Medulla oblongata (tissue), 1 donor: ENCODE measurements around the gene NEK11.
A peak's percentile ranks its signal among the peaks of the same experiment; 100 is the strongest.
"Not testable (repeated sequence)": the region's sequence is repeated elsewhere in the genome, so short reads cannot be mapped to it uniquely, and the experiment has no call there.

ENCODE experiments used
- DNase-seq: peaks from one replicate; pipeline ENCODE4 v3.0.0-alpha.2; 2015; ENCODE audit errors: extremely low spot score

The NEK11 gene

DNA sequence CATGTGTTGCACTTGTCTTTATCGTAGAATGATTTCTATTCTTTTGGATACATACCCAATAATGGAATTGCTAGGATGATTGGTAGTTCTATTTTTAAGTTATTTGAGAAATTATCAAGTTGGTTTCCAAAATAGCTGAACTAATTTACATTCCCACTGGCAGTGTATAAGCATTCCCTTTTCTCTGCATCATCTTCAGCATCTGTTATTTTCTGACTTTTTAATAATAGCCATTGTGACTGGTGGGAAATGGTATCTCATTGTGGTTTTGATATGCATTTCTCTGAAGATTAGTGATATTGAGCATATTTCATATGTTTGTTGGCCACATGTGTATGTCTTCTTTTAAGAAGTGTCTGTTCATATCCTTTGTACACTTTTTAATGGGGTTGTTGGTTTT is 273.2 kb downstream of the NEK11 start:
- no peak for DNase-seq

GRCh38 chr3:131303848-131304247 is 277.2 kb downstream of the NEK11 start:
- no peak for DNase-seq

DNA sequence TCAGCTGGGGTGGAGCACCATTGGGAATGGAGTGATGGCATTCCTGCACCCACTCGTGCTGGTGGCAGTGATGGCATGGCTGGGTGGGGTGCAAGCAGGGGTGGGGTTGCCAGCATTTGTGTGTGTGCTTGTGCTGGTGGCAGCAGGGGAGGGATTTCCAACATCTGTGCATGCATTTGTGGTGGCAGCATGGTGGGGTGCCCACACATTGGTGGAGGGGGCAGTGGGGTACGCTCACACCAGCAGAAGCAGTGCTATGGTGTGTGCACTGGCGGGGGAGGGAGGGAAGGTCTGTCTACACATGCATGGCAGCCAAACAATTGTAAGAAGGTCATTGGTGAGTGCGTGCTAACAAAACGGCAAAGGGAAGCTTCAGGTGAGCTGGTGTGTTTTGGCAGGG is 278.2 kb downstream of the NEK11 start:
- DNase-seq: no peak

DNA sequence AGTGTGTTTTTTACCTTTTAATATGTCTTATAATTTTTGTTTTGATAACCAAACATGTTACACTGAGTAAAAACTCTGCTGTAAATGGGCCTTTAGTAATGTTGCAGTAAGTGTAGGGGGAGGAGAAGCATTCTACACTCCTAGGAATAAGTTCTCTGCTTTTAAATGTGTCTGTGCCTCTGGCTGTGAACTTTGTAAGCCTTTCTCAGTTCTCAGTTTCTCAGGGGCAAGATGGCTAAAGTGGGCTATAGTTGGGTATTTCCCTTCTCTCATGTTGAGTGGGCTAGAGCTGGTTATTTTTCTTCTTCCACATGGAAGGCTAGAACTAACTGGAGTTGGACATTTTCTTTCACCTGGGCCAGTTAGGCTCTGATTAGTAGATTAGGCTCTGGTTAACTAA is 279.6 kb downstream of the NEK11 start:
- no peak for DNase-seq

DNA sequence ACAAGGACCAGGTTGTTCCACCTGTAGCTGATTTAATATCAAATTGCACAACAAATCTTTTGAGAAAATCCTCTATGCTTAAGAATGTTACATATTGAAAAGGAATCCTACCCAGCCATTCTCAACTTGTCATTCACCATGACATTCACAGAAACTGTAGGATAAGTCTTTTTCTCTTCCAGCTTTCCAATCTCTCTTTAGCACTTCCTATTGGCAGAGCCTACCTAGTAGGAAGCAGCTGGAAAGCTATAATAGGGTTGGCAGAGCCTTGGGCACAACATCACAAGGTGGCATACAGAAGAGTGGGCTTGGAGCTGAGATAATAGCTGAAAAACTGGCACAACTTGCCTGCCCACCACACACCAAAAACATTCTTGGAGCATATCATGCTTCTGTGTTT is 287.6 kb downstream of the NEK11 start:
- DNase-seq: no peak

DNA sequence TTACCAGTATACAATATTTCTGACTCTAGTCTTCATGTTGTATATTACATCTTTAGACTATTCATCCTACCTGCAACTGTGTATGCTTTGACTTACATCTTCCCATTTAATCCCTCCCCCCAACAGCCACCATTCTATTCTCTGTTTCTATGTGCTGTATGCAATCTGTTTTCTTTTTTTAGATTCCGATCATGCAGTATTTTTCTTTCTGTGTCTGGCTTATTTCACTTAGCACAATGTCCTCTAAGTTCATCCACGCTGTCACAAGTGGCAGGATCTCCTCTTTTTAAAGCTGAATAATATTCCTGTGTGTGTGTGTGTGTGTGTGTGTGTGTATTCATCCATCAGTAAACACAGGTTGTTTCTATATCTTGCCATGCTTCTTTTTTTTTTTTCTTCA is 288.5 kb downstream of the NEK11 start:
- no peak for DNase-seq

- no peak for DNase-seq
These were observed 291.0 kb downstream of the NEK11 start for GRCh38 chr3:131317667-131318066.

DNA sequence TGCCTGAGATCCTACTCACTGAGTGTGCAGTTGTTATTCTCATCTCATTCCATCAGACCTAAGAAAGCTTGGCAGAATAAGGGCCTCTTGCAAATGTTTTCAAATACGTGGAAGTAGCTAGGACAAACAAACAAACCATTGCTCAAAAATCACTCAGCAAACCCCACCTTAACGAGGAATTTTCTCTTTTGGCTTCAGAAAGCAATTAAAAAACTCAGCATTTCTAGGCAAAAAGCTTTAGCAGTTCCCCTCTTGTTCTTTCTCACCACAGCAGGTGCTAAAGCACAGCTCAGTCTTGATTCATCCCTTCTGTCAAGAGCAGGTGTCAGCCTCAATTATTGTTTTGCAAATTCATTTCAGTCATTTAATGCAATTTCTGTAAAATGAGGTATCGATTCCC is 296.3 kb downstream of the NEK11 start:
- no peak for DNase-seq

DNA sequence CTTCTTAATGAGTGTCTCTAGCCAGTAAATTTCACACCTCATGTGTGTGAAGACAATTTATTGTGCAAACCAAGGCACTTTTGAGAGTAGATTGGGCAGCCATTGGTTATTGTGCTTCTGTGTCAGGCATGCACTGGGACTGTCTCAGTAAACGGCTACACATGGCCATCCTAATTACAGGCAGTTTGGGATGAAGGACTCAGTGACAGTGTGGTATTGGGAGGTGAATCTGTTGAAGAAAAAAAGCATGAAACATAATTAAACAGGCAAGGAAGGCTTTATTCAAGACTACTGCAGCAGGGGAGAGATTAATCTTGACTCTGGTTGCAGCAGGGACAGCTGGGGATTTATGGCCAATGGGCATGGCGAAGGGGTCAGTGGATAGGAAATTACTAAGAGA is 297.1 kb downstream of the NEK11 start:
- DNase-seq: no peak

GRCh38 chr3:131324923-131325322 is 298.2 kb downstream of the NEK11 start:
- DNase-seq: no peak

- no peak for DNase-seq
These were observed 299.6 kb downstream of the NEK11 start for GRCh38 chr3:131326307-131326706.

GRCh38 chr3:131328721-131329120 is 302.0 kb downstream of the NEK11 start:
- DNase-seq: no peak

GRCh38 chr3:131329774-131330173 is 303.1 kb downstream of the NEK11 start:
- no peak for DNase-seq

DNA sequence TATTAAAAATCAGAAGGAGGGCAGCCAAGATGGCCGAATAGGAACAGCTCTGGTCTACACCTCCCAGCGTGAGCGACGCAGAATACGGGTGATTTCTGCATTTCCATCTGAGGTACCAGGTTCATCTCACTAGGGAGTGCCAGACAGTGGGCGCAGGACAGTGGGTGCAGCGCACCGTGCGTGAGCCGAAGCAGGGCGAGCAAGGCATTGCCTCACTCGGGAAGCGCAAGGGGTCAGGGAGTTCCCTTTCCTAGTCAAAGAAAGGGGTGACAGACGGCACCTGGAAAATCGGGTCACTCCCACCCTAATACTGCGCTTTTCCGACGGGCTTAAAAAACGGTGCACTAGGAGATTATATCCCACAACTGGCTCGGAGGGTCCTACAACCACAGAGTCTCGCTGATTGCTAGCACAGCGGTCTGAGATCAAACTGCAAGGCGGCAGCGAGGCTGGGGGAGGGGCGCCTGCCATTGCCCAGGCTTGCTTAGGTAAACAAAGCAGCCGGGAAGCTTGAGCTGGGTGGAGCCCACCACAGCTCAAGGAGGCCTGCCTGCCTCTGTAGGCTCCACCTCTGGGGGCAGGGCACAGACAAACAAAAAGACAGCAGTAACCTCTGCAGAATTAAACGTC is 304.9 kb downstream of the NEK11 start:
- not testable (repeated sequence) for DNase-seq

DNA sequence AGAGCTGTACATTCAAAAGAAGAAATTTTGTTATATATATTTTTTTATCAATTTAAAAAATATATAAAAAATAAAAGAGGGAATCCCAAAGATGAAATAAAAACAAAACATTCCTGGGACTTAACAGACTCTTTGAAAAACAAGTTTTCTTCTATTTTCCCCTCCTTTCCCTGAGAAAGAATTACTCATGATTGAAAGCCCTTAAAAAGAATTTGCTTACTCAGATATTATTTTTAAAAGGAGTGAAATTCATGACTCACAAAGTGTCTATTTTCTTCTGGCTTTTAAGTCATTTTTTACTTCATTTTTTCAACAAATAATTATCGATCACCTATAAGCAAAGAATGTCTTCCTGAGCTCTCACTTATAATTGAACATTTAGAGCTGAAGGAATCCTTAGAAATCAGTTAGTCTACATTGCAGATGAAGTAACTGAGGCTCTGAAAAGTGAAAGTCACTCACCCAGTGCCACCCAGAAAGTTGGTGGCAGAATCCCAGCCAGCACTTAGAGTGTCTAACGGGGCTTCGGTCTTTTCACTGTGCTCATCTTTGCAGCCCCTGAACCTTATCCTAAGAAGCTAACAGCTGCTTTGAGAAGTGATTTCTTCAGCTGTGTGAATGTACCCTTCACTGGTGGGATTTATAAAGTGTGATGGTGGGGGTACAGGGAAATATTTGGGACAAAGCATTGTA is 312.4 kb downstream of the NEK11 start:
- DNase-seq: no peak

DNA sequence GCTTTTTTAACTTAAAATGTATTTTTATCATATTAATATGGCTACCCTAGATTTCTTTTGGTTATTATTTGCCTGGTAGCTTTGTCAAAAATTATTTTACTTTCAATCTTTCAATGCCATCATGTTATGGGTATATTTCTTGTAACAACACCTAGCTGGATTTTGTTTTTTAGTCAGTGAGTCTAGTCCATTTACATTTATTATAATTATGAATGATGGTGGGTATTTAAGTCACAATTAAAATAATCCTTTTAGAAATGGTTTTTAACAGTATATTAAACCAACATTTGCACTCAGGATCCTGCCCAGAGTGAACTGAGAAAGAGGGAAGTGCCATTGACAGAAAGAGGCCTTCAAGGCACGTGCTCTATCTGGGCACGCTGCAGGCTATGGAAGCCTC is 315.1 kb downstream of the NEK11 start:
- no peak for DNase-seq

GRCh38 chr3:131348911-131349310 is 322.2 kb downstream of the NEK11 start:
- no peak for DNase-seq

- no peak for DNase-seq
These were observed 322.8 kb downstream of the NEK11 start for GRCh38 chr3:131349454-131349853.

DNA sequence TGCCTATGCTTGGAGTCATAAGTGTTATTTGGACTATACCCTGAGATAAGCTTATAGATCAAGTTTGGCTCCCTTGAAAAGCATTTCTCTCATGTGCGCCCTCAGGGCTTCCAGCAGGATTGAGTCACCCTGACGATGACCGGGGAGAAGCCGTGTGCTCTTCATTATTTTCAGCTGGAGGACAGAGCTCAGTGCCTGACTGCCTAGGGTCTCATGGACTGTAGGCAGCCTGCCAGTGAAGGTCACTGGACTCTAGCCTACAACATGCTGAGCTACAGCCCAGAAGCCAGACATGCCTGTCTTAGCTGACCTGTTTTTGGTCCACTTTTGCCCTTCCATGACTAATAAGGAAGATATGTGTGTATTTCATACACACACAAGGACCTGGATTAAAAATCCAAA is 323.3 kb downstream of the NEK11 start:
- DNase-seq: peak; percentile 20

DNA sequence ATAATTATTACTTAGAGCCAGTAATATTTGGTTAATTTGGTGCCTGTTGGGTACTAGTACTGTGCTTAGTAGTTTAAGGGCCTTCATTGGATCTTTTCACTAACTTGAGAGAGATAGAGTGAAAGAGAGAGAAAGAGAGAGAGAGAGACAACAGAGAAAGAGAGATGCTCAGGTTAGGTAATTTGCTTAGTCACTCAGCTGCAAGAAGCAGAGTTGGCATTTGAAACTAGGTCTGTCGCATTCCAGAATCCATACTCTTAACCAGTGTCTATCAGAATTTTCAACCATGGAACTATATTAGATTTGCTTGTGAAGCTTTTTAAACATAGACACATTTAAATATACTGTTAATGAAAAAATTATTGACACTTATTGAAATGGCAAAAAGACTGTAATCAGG is 323.8 kb downstream of the NEK11 start:
- DNase-seq: no peak

- DNase-seq: no peak
These were observed 326.6 kb downstream of the NEK11 start for GRCh38 chr3:131353016-131353877.

- no peak for DNase-seq
These were observed 327.3 kb downstream of the NEK11 start for GRCh38 chr3:131353986-131354385.
